Measurements from ENCODE around the gene MMP12. TPM values are rescaled to one million over a fixed set of nuclear protein-coding genes. Genes with fewer than 3 reads are reported as not detected.

MMP12 gene
- total RNA-seq, 6 experiments from 2014 or later: 1.5 TPM; not detected in 5

DNA sequence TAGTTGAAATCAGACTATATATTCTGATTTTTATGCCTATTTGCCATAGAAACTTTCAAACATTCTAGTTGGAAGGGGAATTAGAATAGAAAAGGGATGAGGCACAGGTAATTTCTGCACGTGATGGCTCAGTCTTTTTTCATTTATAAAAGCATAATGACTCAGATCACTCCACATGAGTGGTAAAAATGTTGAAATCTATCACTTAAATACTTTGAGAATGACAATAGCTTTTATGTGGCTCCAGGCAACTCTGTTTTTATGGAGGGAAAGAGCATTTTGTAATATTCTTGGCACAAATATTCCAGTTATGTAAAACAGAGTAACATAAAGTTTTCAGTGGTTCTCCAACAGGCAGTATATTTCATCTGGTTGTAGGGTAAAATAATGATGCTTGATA is 25.5 kb downstream of the MMP12 start:
- ATAC-seq: no peak

GRCh38 chr11:102846292-102846691 is 28.5 kb downstream of the MMP12 start:
- WGBS (ENCODE audit: insufficient coverage, low coverage, low lambda C conversion rate, missing lambda C conversion rate): 35% methylated on average over 3 of the region's 3 CpGs
- Histone ChIP-seq H3K9me3 (no peaks in the 10 kb centered on the region), H3K4me1 (no peaks in the 10 kb centered on the region), H3K4me3 (no peak overlapping the region), H3K36me3 (no peaks in the 10 kb centered on the region), H3K27me3 (no peaks in the 10 kb centered on the region), H3K27ac (no peak overlapping the region)
- no peak for TF ChIP-seq POLR2A (IDR thresholded peaks at IDR 0.05)
- no peak for TF ChIP-seq CTCF (IDR thresholded peaks at IDR 0.05)
- intact Hi-C loops (cut with DNase I): no loop called here
- ATAC-seq (no peak), DNase-seq (no peak)

More for the DNA sequence above, 25.5 kb downstream of the MMP12 start:
- H3K27ac ChIP-seq: no peak overlapping the region
- H3K4me1 ChIP-seq: no peaks in the 10 kb centered on the region
- no peaks in the 10 kb centered on the region for H3K27me3 ChIP-seq
- H3K36me3 ChIP-seq: no peaks in the 10 kb centered on the region
- H3K9me3 ChIP-seq: no peaks in the 10 kb centered on the region
- 31% methylated on average over 1 of the region's 1 CpG for WGBS (ENCODE audit: insufficient coverage, low coverage, low lambda C conversion rate, missing lambda C conversion rate)
- DNase-seq: no peak
- intact Hi-C loops (cut with DNase I): no loop called here
- TF ChIP-seq POLR2A (IDR thresholded peaks at IDR 0.05): no peak
- TF ChIP-seq CTCF (IDR thresholded peaks at IDR 0.05): no peak
- H3K4me3 ChIP-seq: no peak overlapping the region

- Histone ChIP-seq H3K9me3 (no peaks in the 10 kb centered on the region), H3K4me3 (no peak within 1 kb of the TSS), H3K27ac (no peak within 1 kb of the TSS), H3K27me3 (no peaks in the 10 kb centered on the region), H3K4me1 (no peaks in the 10 kb centered on the region), H3K36me3 (no peaks in the 10 kb centered on the region)
- no peak for DNase-seq
- TF ChIP-seq CTCF (IDR thresholded peaks at IDR 0.05) (no peak), POLR2A (IDR thresholded peaks at IDR 0.05) (no peak)
- ATAC-seq: no peak
- 55% methylated on average over 4 of the region's 4 CpGs for WGBS (ENCODE audit: insufficient coverage, low coverage, low lambda C conversion rate, missing lambda C conversion rate)
- intact Hi-C loops (cut with DNase I): no loop called here
These were observed 31.3 kb downstream of the MMP12 start, which contains the start of gene MMP3 for GRCh38 chr11:102843489-102843888. Gene MMP3, minus strand, starts transcription at chr11:102843609. Its CDS starts 63 bp downstream, at chr11:102843546.

GRCh38 chr11:102842930-102843329 is 31.9 kb downstream of the MMP12 start:
- intact Hi-C loops (cut with DNase I): no loop called here
- Histone ChIP-seq H3K9me3 (no peaks in the 10 kb centered on the region), H3K36me3 (no peaks in the 10 kb centered on the region), H3K27me3 (no peaks in the 10 kb centered on the region), H3K27ac (no peak overlapping the region), H3K4me3 (no peak overlapping the region), H3K4me1 (no peaks in the 10 kb centered on the region)
- no peak for ATAC-seq
- TF ChIP-seq CTCF (IDR thresholded peaks at IDR 0.05) (no peak), POLR2A (IDR thresholded peaks at IDR 0.05) (no peak)
- 15% methylated on average over 1 of the region's 1 CpG for WGBS (ENCODE audit: insufficient coverage, low coverage, low lambda C conversion rate, missing lambda C conversion rate)
- no peak for DNase-seq

GRCh38 chr11:102840018-102840417 is 34.8 kb downstream of the MMP12 start:
- no peak for ATAC-seq
- DNase-seq: no peak
- Histone ChIP-seq H3K9me3 (no peaks in the 10 kb centered on the region), H3K4me3 (no peak overlapping the region), H3K27me3 (no peaks in the 10 kb centered on the region), H3K36me3 (no peaks in the 10 kb centered on the region), H3K4me1 (no peaks in the 10 kb centered on the region), H3K27ac (no peak overlapping the region)
- TF ChIP-seq CTCF (IDR thresholded peaks at IDR 0.05) (no peak), POLR2A (IDR thresholded peaks at IDR 0.05) (no peak)
- intact Hi-C loops (cut with DNase I): no loop called here
- 39% methylated on average over 5 of the region's 5 CpGs for WGBS (ENCODE audit: insufficient coverage, low coverage, low lambda C conversion rate, missing lambda C conversion rate)

All from right lobe of liver (tissue), 6 donors.